ENCODE results near the gene RYR2.

Gene RYR2

DNA sequence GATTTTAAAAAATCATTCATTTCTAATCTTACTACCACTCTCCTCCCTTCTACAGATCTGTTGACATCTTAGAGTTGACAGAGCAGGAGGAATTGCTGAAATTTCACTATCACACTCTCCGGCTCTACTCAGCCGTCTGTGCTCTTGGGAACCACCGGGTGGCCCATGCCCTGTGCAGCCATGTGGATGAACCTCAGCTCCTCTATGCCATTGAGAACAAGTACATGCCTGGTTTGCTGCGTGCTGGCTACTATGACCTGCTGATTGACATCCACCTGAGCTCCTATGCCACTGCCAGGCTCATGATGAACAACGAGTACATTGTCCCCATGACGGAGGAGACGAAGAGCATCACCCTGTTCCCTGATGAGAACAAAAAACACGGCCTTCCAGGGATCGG is 572.0 kb downstream of the RYR2 start:
- no peaks in the 10 kb centered on the region for H3K36me3 ChIP-seq (ENCODE audit: insufficient read depth, low read length)
- H3F3A ChIP-seq (ENCODE audit: insufficient read depth, low read length): no peaks in the 10 kb centered on the region
- no peaks in the 10 kb centered on the region for H3K79me2 ChIP-seq (ENCODE audit: insufficient read depth, low read length)
- no peak overlapping the region for H3K9ac ChIP-seq (ENCODE audit: low read length)
- no peaks in the 10 kb centered on the region for H3K4me1 ChIP-seq (ENCODE audit: insufficient read depth, low read length, severe bottlenecking)
- no peaks in the 10 kb centered on the region for H3K27me3 ChIP-seq (ENCODE audit: insufficient read depth, low read length)
- no peak overlapping the region for H3K27ac ChIP-seq (ENCODE audit: low read depth, low read length, poor library complexity, severe bottlenecking)
- TF ChIP-seq EZH2 (IDR thresholded peaks at IDR 0.05; ENCODE audit: borderline replicate concordance, low read length): no peak
- TF ChIP-seq, protein P1, sequence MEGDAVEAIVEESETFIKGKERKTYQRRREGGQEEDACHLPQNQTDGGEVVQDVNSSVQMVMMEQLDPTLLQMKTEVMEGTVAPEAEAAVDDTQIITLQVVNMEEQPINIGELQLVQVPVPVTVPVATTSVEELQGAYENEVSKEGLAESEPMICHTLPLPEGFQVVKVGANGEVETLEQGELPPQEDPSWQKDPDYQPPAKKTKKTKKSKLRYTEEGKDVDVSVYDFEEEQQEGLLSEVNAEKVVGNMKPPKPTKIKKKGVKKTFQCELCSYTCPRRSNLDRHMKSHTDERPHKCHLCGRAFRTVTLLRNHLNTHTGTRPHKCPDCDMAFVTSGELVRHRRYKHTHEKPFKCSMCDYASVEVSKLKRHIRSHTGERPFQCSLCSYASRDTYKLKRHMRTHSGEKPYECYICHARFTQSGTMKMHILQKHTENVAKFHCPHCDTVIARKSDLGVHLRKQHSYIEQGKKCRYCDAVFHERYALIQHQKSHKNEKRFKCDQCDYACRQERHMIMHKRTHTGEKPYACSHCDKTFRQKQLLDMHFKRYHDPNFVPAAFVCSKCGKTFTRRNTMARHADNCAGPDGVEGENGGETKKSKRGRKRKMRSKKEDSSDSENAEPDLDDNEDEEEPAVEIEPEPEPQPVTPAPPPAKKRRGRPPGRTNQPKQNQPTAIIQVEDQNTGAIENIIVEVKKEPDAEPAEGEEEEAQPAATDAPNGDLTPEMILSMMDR (IDR thresholded peaks at IDR 0.05; ENCODE audit: low read length): no peak
- H3K4me2 ChIP-seq (ENCODE audit: low read length): no peak overlapping the region
- no peak overlapping the region for H3K4me3 ChIP-seq (ENCODE audit: low read depth, low read length, poor library complexity, severe bottlenecking)
- H3K9me2 ChIP-seq (ENCODE audit: low read depth, low read length): no peaks in the 10 kb centered on the region
- H2AFZ ChIP-seq (ENCODE audit: low read length): no peak overlapping the region
- no peaks in the 10 kb centered on the region for H4K20me1 ChIP-seq (ENCODE audit: insufficient read depth, low read length)
- no peaks in the 10 kb centered on the region for H3K9me3 ChIP-seq (ENCODE audit: low read length)

DNA sequence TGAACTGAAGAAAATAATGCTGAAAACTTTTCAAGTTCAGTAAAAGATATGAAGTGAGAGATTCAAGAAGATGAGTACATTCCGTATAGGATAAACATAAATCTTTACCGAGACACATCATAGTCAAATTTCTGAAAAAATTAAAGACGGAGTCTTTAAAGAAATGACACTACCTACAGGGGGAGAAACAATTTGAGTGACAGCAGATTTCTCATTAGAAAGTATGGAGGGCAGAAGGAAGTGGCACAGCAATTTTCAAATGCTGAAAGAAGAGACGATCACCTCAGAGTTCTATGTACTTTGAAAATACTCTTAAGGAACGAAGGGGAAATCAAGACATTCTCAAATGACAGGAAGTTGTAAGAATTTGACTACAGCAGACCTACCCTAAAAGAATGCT is 577.6 kb downstream of the RYR2 start:
- no peak overlapping the region for H3K27ac ChIP-seq (ENCODE audit: low read depth, low read length, poor library complexity, severe bottlenecking)
- H3K27me3 ChIP-seq (ENCODE audit: insufficient read depth, low read length): no peaks in the 10 kb centered on the region
- no peak overlapping the region for H3K9ac ChIP-seq (ENCODE audit: low read length)
- H3K9me3 ChIP-seq (ENCODE audit: low read length): no peaks in the 10 kb centered on the region
- no peaks in the 10 kb centered on the region for H3K4me1 ChIP-seq (ENCODE audit: insufficient read depth, low read length, severe bottlenecking)
- H2AFZ ChIP-seq (ENCODE audit: low read length): no peak overlapping the region
- no peaks in the 10 kb centered on the region for H3K9me2 ChIP-seq (ENCODE audit: low read depth, low read length)
- TF ChIP-seq, protein P1 (IDR thresholded peaks at IDR 0.05; ENCODE audit: low read length): no peak
- no peak for TF ChIP-seq EZH2 (IDR thresholded peaks at IDR 0.05; ENCODE audit: borderline replicate concordance, low read length)
- H3K79me2 ChIP-seq (ENCODE audit: insufficient read depth, low read length): no peaks in the 10 kb centered on the region
- H3K4me3 ChIP-seq (ENCODE audit: low read depth, low read length, poor library complexity, severe bottlenecking): no peak overlapping the region
- no peaks in the 10 kb centered on the region for H4K20me1 ChIP-seq (ENCODE audit: insufficient read depth, low read length)
- no peaks in the 10 kb centered on the region for H3K36me3 ChIP-seq (ENCODE audit: insufficient read depth, low read length)
- H3F3A ChIP-seq (ENCODE audit: insufficient read depth, low read length): no peaks in the 10 kb centered on the region
- no peak overlapping the region for H3K4me2 ChIP-seq (ENCODE audit: low read length)

DNA sequence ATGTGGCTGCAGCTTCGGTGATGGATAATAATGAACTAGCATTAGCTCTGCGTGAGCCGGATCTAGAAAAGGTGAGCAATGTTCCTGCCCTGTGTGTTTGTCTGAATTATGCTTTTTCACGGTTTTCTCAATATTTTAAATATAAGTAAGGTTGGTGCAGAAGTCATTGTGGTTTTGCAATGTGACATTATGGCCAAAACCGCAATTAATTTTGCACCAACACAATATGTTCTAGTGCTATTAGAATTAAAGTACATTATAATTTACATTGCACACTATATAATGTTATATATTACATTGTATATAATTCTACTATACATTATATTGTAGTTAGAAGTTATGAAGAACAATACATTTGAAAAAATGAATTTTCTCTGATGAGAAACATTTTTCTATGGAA is 592.9 kb downstream of the RYR2 start:
- Histone ChIP-seq H2AFZ (ENCODE audit: low read length) (no peak overlapping the region), H3K79me2 (ENCODE audit: insufficient read depth, low read length) (no peaks in the 10 kb centered on the region), H3K4me1 (ENCODE audit: insufficient read depth, low read length, severe bottlenecking) (no peaks in the 10 kb centered on the region), H4K20me1 (ENCODE audit: insufficient read depth, low read length) (no peaks in the 10 kb centered on the region), H3K4me2 (ENCODE audit: low read length) (no peak overlapping the region), H3K27ac (ENCODE audit: low read depth, low read length, poor library complexity, severe bottlenecking) (no peak overlapping the region), H3K9me3 (ENCODE audit: low read length) (no peaks in the 10 kb centered on the region), H3K27me3 (ENCODE audit: insufficient read depth, low read length) (no peaks in the 10 kb centered on the region), H3K9me2 (ENCODE audit: low read depth, low read length) (no peaks in the 10 kb centered on the region), H3K36me3 (ENCODE audit: insufficient read depth, low read length) (no peaks in the 10 kb centered on the region), H3K9ac (ENCODE audit: low read length) (no peak overlapping the region), H3F3A (ENCODE audit: insufficient read depth, low read length) (no peaks in the 10 kb centered on the region), H3K4me3 (ENCODE audit: low read depth, low read length, poor library complexity, severe bottlenecking) (no peak overlapping the region)
- TF ChIP-seq, protein P1 (IDR thresholded peaks at IDR 0.05; ENCODE audit: low read length): no peak
- TF ChIP-seq EZH2 (IDR thresholded peaks at IDR 0.05; ENCODE audit: borderline replicate concordance, low read length): no peak
